GM12864 (cell line): Measurements from ENCODE around the gene ASIC1.

Experiments
- DNase-seq: peaks from one replicate; pipeline ENCODE4 v3.0.0-alpha.2; 2011; ENCODE audit warnings: low read depth
- H3K4me3 ChIP-seq: 2 replicates; pipeline ENCODE4 v1.5.1; 2011; ENCODE audit warnings: mild to moderate bottlenecking, low read depth, low read length, control low read depth
- TF ChIP-seq, protein P1 (sequence below): IDR thresholded peaks from 2 replicates; pipeline ENCODE4 v1.5.1; 2011; ENCODE audit warnings: low read depth, mild to moderate bottlenecking, moderate library complexity, low read length, control low read depth, inconsistent platforms; ENCODE audit errors: missing control alignments

ASIC1 gene

GRCh38 chr12:50084775-50085614 is 27.6 kb downstream of the ASIC1 start, which contains the start of gene SMARCD1:
Gene SMARCD1, plus strand, starts transcription at chr12:50085342. Its CDS starts 28 bp downstream, at chr12:50085370.
- peak; percentile 82 for DNase-seq
- peak within 1 kb of the TSS; percentile 89 for H3K4me3 ChIP-seq
- TF ChIP-seq, protein P1, sequence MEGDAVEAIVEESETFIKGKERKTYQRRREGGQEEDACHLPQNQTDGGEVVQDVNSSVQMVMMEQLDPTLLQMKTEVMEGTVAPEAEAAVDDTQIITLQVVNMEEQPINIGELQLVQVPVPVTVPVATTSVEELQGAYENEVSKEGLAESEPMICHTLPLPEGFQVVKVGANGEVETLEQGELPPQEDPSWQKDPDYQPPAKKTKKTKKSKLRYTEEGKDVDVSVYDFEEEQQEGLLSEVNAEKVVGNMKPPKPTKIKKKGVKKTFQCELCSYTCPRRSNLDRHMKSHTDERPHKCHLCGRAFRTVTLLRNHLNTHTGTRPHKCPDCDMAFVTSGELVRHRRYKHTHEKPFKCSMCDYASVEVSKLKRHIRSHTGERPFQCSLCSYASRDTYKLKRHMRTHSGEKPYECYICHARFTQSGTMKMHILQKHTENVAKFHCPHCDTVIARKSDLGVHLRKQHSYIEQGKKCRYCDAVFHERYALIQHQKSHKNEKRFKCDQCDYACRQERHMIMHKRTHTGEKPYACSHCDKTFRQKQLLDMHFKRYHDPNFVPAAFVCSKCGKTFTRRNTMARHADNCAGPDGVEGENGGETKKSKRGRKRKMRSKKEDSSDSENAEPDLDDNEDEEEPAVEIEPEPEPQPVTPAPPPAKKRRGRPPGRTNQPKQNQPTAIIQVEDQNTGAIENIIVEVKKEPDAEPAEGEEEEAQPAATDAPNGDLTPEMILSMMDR, result peak; percentile 68

DNA sequence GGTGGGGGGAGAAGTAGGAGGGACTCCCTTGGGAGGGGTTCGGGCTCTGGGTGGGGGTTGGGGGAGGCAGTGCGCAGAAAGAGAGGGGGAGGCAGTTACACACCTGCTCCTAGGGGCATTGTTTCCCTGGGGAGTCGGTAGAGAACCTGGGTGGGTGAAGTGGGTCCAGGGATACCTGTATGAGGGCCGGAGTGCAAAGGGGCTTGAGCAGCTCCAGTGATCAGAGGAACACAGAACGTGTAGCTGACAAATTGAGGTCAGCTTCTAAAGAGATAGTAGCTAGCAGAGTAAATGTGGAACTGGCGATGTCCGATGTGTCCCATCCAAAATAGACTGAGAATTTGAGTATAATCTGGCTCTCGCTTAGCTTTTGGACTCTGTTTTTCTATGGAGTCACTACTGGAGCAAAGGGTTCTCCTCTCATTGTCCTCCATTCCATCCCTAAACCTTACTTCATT is 28.2 kb downstream of the ASIC1 start:
- DNase-seq, result no peak
- TF ChIP-seq, protein P1, result no peak
- H3K4me3 ChIP-seq, result peak overlapping the region; percentile 89

GRCh38 chr12:50086148-50086547 is 28.8 kb downstream of the ASIC1 start:
- TF ChIP-seq, protein P1, result no peak
- peak overlapping the region; percentile 89 for H3K4me3 ChIP-seq
- DNase-seq, result no peak

GRCh38 chr12:50087151-50087550 is 29.8 kb downstream of the ASIC1 start:
- TF ChIP-seq, protein P1, result no peak

GRCh38 chr12:50087995-50088394 is 30.6 kb downstream of the ASIC1 start:
- no peak overlapping the region for H3K4me3 ChIP-seq
- DNase-seq, result no peak
- TF ChIP-seq, protein P1, result no peak

More at GRCh38 chr12:50087151-50087550, 29.8 kb downstream of the ASIC1 start:
- no peak for DNase-seq
- H3K4me3 ChIP-seq, result no peak overlapping the region

- no peak for DNase-seq
- no peak overlapping the region for H3K4me3 ChIP-seq
- TF ChIP-seq, protein P1, result peak; percentile 92
These were observed 31.4 kb downstream of the ASIC1 start for GRCh38 chr12:50088577-50089335.
